ENCODE results near the gene HOXC13. TPM values are rescaled to one million over a fixed set of nuclear protein-coding genes. Genes with fewer than 3 reads are reported as not detected.

HOXC13 gene
- total and polyA plus RNA-seq, 9 of the 15 experiments (the other 6 are each of a cell fraction or from before 2014, with no cell fraction given) = 0.03 to 0.29 (median 0.17) TPM; not detected in 2

DNA sequence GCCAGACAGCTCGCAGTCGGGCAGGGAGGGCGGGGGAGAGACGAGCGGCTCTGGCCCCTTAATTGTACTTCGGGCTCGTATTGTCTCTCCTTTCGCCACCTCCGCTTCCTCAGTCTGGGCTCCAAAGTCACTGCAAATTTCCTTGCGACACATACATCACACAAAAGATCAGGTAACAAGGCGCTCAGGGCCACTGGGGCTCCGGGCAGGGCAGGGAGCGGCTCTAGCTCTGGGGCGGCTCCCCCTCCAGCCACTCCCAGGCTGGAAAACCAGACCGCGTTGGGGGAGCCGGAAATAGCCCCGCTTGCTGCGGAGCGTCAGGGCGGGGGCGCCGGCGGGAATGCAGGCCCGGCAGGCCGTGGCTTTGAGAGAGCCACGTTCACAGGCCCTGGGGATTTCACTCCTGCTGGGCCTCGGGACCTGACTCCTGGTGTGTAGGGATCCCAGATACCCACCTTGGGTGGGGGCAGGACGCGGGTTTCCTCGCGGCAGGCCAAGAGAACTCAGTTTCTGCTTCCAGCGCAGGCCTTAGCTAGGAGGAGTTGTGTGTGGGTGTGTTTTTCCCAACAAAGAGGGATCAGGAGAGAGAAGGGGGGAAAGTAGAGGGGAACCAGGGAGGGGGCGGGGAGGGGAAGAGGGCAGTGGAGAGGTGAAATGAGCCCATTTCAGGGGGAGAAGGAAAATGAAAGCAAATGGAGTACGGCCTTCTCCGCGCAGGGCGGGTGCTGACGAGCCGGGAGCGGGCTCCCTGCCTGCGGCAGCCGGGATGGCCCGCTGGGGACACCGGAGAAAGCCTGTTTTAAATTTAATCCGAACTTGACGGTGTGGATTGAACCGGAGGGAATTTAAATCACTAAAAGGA lies 57.0 kb downstream of the HOXC13 start (continued):
- TF ChIP-seq, protein P1, sequence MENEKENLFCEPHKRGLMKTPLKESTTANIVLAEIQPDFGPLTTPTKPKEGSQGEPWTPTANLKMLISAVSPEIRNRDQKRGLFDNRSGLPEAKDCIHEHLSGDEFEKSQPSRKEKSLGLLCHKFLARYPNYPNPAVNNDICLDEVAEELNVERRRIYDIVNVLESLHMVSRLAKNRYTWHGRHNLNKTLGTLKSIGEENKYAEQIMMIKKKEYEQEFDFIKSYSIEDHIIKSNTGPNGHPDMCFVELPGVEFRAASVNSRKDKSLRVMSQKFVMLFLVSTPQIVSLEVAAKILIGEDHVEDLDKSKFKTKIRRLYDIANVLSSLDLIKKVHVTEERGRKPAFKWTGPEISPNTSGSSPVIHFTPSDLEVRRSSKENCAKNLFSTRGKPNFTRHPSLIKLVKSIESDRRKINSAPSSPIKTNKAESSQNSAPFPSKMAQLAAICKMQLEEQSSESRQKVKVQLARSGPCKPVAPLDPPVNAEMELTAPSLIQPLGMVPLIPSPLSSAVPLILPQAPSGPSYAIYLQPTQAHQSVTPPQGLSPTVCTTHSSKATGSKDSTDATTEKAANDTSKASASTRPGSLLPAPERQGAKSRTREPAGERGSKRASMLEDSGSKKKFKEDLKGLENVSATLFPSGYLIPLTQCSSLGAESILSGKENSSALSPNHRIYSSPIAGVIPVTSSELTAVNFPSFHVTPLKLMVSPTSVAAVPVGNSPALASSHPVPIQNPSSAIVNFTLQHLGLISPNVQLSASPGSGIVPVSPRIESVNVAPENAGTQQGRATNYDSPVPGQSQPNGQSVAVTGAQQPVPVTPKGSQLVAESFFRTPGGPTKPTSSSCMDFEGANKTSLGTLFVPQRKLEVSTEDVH (IDR thresholded peaks at IDR 0.05; ENCODE audit: low read depth, partially characterized antibody) = no peak
- TF ChIP-seq KLF6 (CRISPR knock-in tag; IDR thresholded peaks at IDR 0.05; ENCODE audit: borderline replicate concordance) (peak; percentile 67; the same call in 1 of the 2 replicates), HSF4 (CRISPR knock-in tag; IDR thresholded peaks at IDR 0.05; ENCODE audit: borderline replicate concordance) (no peak), CBFA2T2 (conservative IDR thresholded peaks at IDR 0.05) (no peak), RUNX1 (IDR thresholded peaks at IDR 0.05; ENCODE audit: low read depth) (no peak), ZNF280B (CRISPR knock-in tag; IDR thresholded peaks at IDR 0.05) (no peak), ESRRB (CRISPR knock-in tag; IDR thresholded peaks at IDR 0.05; ENCODE audit: borderline replicate concordance) (no peak), ZNF263 (CRISPR knock-in tag; IDR thresholded peaks at IDR 0.05; ENCODE audit: borderline replicate concordance) (peak; percentile 15; the same call in 1 of the 2 replicates), NFXL1 (CRISPR knock-in tag; IDR thresholded peaks at IDR 0.05) (no peak), ZNF699 (CRISPR knock-in tag; IDR thresholded peaks at IDR 0.05; ENCODE audit: insufficient replicate concordance) (no peak), NFRKB (IDR thresholded peaks at IDR 0.05; ENCODE audit: low read depth) (peak; percentile 92; the same call in 1 of the 2 replicates), YY1 (IDR thresholded peaks at IDR 0.05; ENCODE audit: borderline replicate concordance in 1 of 3, control insufficient read depth in 1 of 3, extremely low read depth in 1 of 3, insufficient read depth in 3 of 3, insufficient read length in 1 of 3, insufficient replicate concordance in 2 of 3, low read depth in 1 of 3, low read length in 2 of 3) (peak in 2 of 3 experiments; percentile 72 to 86), SMARCA5 (IDR thresholded peaks at IDR 0.05) (no peak), CBX5 (IDR thresholded peaks at IDR 0.05; ENCODE audit: borderline replicate concordance, low read depth) (no peak), SNAPC5 (CRISPR knock-in tag; IDR thresholded peaks at IDR 0.05) (no peak), NBN (IDR thresholded peaks at IDR 0.05; ENCODE audit: low read depth) (no peak), NR2C1 (IDR thresholded peaks at IDR 0.05) (no peak), NR2C1 (tag; IDR thresholded peaks at IDR 0.05) (0 out of 2 replicates have a peak, but pooled peaks have one; percentile 17), HMG20A (CRISPR knock-in tag; conservative IDR thresholded peaks at IDR 0.05) (no peak), HNRNPLL (IDR thresholded peaks at IDR 0.05; ENCODE audit: low read depth, low read length, poor library complexity, severe bottlenecking) (peak; percentile 62), SRSF3 (IDR thresholded peaks at IDR 0.05; ENCODE audit: insufficient read depth, low read length) (no peak), PHF20 (IDR thresholded peaks at IDR 0.05; ENCODE audit: partially characterized antibody) (peak; percentile 65), ZNF778 (CRISPR knock-in tag; IDR thresholded peaks at IDR 0.05) (no peak), TAL1 (IDR thresholded peaks at IDR 0.05) (no peak), GTF2A2 (tag; IDR thresholded peaks at IDR 0.05) (no peak; the same call in 1 of the 2 replicates)

Measured in K562 (cell line).